ENCODE measurements around the gene GOLGB1.
"Not testable (repeated sequence)": the region's sequence is repeated elsewhere in the genome, so short reads cannot be mapped to it uniquely, and the experiment has no call there.

The GOLGB1 gene, protein sequence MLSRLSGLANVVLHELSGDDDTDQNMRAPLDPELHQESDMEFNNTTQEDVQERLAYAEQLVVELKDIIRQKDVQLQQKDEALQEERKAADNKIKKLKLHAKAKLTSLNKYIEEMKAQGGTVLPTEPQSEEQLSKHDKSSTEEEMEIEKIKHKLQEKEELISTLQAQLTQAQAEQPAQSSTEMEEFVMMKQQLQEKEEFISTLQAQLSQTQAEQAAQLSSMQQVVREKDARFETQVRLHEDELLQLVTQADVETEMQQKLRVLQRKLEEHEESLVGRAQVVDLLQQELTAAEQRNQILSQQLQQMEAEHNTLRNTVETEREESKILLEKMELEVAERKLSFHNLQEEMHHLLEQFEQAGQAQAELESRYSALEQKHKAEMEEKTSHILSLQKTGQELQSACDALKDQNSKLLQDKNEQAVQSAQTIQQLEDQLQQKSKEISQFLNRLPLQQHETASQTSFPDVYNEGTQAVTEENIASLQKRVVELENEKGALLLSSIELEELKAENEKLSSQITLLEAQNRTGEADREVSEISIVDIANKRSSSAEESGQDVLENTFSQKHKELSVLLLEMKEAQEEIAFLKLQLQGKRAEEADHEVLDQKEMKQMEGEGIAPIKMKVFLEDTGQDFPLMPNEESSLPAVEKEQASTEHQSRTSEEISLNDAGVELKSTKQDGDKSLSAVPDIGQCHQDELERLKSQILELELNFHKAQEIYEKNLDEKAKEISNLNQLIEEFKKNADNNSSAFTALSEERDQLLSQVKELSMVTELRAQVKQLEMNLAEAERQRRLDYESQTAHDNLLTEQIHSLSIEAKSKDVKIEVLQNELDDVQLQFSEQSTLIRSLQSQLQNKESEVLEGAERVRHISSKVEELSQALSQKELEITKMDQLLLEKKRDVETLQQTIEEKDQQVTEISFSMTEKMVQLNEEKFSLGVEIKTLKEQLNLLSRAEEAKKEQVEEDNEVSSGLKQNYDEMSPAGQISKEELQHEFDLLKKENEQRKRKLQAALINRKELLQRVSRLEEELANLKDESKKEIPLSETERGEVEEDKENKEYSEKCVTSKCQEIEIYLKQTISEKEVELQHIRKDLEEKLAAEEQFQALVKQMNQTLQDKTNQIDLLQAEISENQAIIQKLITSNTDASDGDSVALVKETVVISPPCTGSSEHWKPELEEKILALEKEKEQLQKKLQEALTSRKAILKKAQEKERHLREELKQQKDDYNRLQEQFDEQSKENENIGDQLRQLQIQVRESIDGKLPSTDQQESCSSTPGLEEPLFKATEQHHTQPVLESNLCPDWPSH (N-terminal part only)
- total RNA-seq = 220 reads per million, percentile 93 among the genes with 10 or more reads in this experiment

DNA sequence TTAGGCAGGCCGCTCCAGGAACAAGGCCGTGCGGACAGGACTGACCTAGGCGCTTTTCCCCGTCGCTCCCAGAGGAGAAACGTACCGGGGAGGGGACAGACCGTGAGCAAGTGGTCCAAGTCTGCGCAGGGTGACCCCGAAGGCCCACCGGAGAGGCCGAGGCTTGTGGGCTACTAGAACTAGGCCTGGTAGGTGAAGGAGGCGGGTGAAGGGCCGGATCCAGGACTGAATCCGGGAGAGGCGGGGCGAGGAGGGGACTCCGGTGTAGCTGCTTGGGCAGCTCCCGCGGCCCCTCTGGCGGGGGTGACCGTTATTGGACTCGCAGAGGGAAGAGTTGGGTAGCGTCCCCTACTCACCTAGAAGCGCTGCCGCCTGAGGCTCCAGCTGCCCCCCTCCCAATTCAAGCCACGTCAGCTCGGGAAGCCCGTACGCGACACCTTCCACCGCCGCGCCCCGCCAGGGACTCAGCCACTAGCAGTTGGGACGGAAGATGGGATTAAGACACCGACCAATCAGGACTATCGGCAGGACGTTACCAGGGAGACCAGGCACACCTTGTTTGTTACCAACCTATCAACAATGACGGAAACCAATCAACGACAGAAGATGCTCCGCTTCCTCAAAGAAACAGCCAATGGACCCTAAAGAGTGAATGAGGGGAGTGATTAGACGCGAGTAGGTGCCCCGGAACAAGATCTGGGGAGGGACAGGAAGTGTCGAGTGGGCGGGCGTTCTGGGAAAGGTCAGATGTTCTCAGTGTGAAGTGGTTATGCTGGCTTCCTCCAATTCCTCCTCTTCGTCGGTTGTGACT is at the start of gene GOLGB1:
TSS of gene GOLGB1 (minus strand) at position 466 of the 811 bp plus-strand sequence. CDS start 18,770 bp downstream, outside the sequence.
- DNase-seq = peak; percentile 91

DNA sequence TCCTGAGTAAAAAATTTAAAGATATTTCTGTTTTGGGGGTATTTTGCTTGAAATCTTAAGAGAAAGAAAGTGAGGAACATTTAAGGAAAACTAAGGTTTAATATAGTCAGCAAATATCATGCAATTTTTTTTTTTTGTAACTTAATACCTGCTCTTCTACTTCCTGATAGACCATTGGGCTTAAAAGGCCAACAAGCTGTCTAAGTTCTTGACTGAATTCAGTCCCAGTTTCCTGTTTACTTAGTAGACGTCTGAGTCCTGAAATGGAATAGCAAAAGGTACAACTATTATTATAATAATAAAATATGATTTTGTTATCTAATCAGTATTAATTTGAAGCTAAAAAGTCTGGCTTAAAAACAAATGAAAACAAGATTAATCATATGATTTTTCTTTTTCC is 47.4 kb upstream of the GOLGB1 start:
- DNase-seq = no peak

- no peak for DNase-seq
Measured at GRCh38 chr3:121794264-121794983, 44.9 kb upstream of the GOLGB1 start.

DNA sequence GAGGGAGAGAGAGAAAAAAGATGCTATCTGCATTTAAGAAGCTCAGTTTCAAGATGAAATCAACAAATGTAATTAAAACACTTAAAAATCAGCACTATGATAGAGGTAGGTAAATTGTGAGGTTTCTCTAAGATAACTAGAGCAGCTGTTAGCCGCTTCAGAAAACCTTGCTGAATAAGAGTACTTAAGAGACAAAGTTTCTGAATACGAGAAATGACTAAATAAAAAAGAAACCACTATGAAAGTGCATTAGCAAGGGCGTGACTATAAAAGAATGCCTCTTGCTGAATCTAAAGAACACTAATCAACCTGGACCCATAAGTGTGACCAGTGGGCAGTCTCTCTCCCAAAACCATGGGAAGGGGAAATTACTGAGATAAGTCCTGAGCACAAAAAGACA is 43.5 kb upstream of the GOLGB1 start:
- no peak for DNase-seq

DNA sequence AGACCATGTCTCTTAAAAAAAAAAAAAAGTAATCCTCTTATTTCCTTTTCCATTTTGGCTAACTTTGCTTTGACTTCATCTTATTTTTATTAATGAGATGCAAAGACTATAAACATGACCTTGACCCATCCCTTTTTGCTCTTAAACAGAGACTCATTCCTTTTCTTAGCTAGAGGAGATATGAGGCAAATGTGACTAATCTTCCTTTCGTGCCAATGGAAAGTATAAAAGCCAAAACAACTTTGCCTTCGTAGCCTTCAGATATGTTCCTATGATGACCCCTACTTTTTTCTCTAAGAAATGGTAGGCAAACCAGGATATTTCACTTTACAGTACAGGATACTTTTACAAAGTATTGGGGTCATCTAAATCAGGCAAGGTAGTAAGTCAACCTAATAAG is 36.9 kb upstream of the GOLGB1 start:
- DNase-seq = no peak

GRCh38 chr3:121782784-121783183 is 33.2 kb upstream of the GOLGB1 start:
- DNase-seq = not testable (repeated sequence)

- no peak for DNase-seq
Measured at GRCh38 chr3:121781611-121782010, 32.1 kb upstream of the GOLGB1 start.

DNA sequence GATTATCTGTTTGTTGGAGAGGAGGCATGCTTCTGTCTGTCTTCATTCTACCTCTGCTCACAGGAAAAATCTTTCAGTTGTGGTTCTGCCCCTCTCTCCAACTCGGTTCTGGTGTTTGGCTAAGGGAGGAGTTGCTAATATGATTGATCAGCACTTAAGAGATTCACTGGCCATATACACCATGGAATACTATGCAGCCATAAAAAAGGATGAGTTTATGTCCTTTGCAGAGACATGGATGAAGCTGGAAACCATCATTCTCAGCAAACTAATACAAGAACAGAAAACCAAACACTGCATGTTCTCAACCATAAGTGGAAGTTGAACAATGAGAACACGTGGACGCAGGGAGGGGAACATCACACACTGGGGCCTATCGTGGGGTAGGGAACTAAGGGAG is 25.6 kb upstream of the GOLGB1 start:
- DNase-seq = not testable (repeated sequence)

DNA sequence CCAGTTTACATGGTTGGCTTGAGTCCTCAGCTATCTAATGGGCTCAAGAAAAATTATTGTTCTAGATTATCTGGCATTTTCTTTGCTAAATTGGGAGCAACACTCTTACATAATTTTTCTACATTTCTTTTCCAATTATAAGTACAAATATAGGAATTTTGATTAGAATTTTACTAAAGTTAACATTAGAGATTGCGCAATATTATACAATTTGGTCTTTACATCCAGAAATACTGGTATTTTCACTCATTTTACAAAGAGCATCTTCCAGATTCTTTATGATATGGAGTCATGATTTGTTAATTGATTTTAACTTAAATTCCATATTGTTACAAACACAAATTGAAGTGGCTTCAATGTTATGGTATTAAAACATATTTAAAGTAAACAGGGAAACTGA is 19.7 kb upstream of the GOLGB1 start:
- no peak for DNase-seq

- DNase-seq = no peak
Measured at GRCh38 chr3:121768452-121768851, 18.9 kb upstream of the GOLGB1 start.

DNA sequence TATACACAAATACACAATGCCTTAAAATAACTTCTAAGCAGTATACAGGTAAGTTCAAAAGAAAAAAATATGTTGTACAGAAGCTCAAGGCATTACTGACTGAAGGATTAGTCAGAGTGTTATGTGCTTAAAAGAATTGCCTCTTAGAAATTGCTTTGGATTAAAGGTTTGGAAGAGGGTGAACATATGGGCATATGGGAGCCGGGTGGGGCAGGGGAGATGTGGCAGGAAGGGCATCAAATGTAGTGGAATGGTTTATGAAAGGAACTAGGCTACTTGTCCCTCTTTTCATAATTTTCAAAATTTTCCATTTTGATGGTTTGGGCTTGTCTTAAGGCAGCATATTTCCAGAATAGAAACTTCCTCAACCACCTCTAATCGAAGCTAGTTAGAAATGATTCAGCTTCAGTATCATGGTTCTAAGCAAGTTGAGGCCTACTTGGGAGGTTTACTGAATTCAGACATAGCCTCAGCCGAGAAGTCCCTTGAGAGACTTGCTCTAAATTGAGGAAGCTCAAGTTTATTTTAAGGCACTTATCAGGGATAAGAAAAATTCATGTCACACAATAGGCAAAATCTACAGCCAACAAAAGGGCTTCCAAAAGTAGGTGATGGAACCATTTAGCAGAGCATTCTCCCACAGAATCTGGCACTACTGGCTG is 10.1 kb upstream of the GOLGB1 start:
- no peak for DNase-seq

- DNase-seq = no peak
Measured at GRCh38 chr3:121758727-121759450, 9.3 kb upstream of the GOLGB1 start.

GRCh38 chr3:121757812-121758545 is 8.4 kb upstream of the GOLGB1 start:
- DNase-seq = no peak

DNA sequence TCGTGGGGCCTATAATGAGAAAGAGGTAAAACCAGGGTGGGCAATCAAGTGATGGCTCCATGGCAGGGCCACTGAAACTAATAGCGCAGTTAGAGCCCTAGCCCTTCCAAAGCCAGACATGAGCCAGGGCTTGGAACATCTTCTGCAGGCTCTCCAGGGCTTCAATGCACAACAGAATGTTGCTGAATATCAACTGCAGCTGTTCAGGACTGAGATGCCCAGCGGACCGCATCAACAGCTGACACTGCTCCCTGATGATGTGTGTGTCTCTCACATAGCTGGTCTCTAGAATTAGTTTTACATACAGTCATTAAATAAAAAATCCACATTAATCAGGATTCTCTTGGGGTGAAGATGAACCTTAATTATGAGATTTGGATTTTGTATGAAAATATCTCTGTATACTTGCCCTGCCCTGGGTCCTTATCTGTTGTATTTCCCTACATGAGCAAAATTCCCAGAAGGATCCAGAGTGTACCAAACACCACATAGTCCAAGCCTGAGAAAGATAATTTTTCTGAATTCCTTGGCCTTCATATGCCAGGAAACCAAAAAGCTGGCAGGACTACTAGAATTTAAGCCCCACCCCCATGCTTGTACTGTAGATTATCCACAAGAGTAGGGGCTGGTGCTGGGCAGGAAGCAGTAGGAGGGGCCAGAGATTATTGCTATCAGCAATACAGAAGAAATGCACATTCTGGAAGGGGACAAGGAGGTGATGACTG is 7.7 kb upstream of the GOLGB1 start:
- DNase-seq = no peak

DNA sequence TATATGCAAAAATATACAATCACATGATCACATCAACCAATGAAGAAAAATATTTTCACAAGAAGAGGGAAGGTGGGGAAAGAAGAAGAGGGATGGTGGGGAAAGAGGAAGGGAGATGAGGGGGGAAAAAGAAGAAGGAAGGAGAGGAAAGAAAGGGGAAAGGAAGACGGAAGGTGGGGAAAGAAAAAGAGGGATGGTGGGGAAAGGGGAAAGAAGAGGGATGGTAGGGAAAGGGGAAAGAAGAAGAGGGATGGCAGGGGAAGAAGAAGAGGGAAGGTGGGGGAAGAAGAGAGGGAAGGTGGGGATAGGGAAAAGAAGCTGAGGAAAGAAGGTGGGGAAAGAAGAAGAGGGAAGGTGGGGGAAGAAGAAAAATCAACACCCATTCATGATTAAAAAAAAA is 3.2 kb upstream of the GOLGB1 start:
- DNase-seq = no peak

DNA sequence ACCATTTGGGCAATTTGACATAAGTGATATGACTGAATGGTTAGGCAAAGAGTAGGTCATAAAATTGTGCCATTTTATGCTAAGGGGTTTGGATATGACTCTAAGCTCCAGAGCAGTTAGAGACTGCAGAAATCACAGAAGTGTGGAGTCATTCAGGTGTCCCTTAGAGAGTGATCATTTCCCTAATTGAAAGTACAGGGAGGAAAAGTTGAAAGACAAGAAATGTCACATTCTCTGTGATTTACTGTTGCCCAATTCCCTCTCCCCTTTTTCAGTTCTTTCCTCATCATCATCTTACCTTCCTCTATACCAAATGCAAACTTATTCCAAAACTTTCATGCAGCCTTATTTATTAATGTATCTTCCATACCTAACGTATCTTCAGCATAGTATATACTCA is 2.7 kb upstream of the GOLGB1 start:
- DNase-seq = no peak

DNA sequence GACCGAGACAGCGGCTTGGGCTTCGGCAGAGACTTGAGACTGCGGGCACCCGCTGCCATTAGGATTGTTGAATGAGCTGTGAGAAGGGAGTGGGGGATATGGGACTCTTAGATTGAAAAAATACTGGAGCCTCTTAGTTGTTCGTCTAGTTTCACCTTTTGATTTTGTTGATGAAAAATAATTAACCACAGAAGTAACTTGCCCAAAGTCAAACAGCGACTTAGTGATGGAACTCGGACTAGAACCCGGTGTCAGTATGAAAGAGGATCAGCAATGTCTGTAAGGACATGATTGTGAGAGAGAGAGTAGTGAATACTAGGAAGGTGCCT is 510 bp upstream of the GOLGB1 start:
- no peak for DNase-seq

GRCh38 chr3:121748680-121749275 is 763 bp downstream of the GOLGB1 start:
- DNase-seq = no peak

Measured in effector CD4-positive, alpha-beta T cell (primary cell).